Measurements from ENCODE around the gene PANX2. TPM values are rescaled to one million over a fixed set of nuclear protein-coding genes. Genes with fewer than 3 reads are reported as not detected.

Gene PANX2
- total and polyA plus RNA-seq, 2 of the 4 experiments (the other 2 are of a cell fraction): 0.18 to 1.7 TPM

DNA sequence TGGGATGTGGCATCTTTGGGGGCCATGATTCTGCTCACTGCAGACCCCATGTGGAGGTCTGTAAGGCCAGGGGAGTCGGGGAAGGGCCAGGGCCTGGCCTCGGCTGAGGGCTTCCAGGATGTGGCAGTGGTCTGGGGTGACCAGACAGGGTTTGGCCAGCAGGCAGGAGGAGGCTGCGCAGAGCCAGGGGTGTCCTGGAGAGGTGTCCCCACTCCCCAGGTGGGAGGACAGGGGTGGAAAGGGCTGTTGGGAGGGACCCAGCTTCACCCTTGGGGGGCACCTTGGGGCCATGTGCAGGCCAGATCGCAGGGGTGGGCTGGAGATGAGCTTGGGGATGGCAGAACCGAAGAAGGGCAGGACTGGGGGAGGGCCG lies 3.4 kb downstream of the PANX2 start:
- no peaks in the 10 kb centered on the region; the same call in 1 of the 2 replicates for H3K36me3 ChIP-seq (ENCODE audit: control insufficient read depth, insufficient read depth, low read length)
- no peaks in the 10 kb centered on the region for H4K20me1 ChIP-seq (ENCODE audit: insufficient read depth, low read length)
- in situ Hi-C loops (cut with MboI; ENCODE audit: low sequenced_read_pairs) (no loop called here), intact Hi-C loops (cut with micrococcal nuclease) (no loop called here), dilution Hi-C loops (cut with HindIII; ENCODE audit: low sequenced_read_pairs, unreplicated experiment) (no loop called here)
- H3K4ac ChIP-seq (ENCODE audit: low read depth, low read length): no peak overlapping the region
- ATAC-seq (ENCODE audit: low read depth) (no peak), DNase-seq (no peak)
- no peak overlapping the region for H2BK20ac ChIP-seq (ENCODE audit: low read depth, low read length)
- H3K79me1 ChIP-seq (ENCODE audit: low read depth in 1 of 2, low read length in 2 of 2): no peaks in the 10 kb centered on the region
- WGBS, 2 experiments (ENCODE audit: extremely low coverage in 2 of 2, insufficient read length in 1 of 2): no CpG with 5 or more reads among the region's 6 CpGs
- TF ChIP-seq RCOR1 (IDR thresholded peaks at IDR 0.05; ENCODE audit: insufficient replicate concordance, low read length) (no peak), NFE2L2 (IDR thresholded peaks at IDR 0.05; ENCODE audit: low read depth, low read length) (no peak), SMC3 (IDR thresholded peaks at IDR 0.05; ENCODE audit: low read depth, low read length) (no peak), MXI1 (IDR thresholded peaks at IDR 0.05; ENCODE audit: borderline replicate concordance, low read depth, low read length) (no peak), RFX5 (IDR thresholded peaks at IDR 0.05; ENCODE audit: low read depth, low read length) (no peak), CEBPB (IDR thresholded peaks at IDR 0.05; ENCODE audit: low read depth, low read length) (no peak)
- TF ChIP-seq, protein P1, sequence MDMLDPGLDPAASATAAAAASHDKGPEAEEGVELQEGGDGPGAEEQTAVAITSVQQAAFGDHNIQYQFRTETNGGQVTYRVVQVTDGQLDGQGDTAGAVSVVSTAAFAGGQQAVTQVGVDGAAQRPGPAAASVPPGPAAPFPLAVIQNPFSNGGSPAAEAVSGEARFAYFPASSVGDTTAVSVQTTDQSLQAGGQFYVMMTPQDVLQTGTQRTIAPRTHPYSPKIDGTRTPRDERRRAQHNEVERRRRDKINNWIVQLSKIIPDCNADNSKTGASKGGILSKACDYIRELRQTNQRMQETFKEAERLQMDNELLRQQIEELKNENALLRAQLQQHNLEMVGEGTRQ (IDR thresholded peaks at IDR 0.05; ENCODE audit: low read depth, low read length): no peak
- H3K14ac ChIP-seq (replicated peaks; ENCODE audit: low read depth, low read length): no peak overlapping the region
- no peak overlapping the region for H2BK5ac ChIP-seq (ENCODE audit: low read depth, low read length, poor library complexity, severe bottlenecking)
- no peak overlapping the region for H2BK15ac ChIP-seq (ENCODE audit: low read depth, low read length)
- no peak overlapping the region for H2AK9ac ChIP-seq (replicated peaks; ENCODE audit: low read depth, low read length, poor library complexity)
- ChIA-PET POLR2A (ENCODE audit: unreplicated experiment) (no interaction called here), CTCF (no interaction called here)
- H2AFZ ChIP-seq (replicated peaks; ENCODE audit: low read length, poor library complexity): no peak overlapping the region
- H3K4me2 ChIP-seq (ENCODE audit: low read depth, low read length): no peak overlapping the region
- H3K56ac ChIP-seq (ENCODE audit: extremely low read depth, insufficient read depth, low read length): no peak overlapping the region
- H3K27ac ChIP-seq (ENCODE audit: insufficient read depth, low read length): no peak overlapping the region
- H2AK5ac ChIP-seq (ENCODE audit: low read depth, low read length): no peak overlapping the region
- no peak overlapping the region for H3K9ac ChIP-seq (ENCODE audit: low read depth, low read length)
- no peak overlapping the region for H4K5ac ChIP-seq (ENCODE audit: low read depth, low read length)
- no peak overlapping the region for H2BK120ac ChIP-seq (ENCODE audit: low read depth, low read length)
- H3K23ac ChIP-seq (ENCODE audit: low read depth, low read length): no peak overlapping the region
- H3K9me1 ChIP-seq (ENCODE audit: insufficient read depth, low read length): no peaks in the 10 kb centered on the region
- peaks cover 22% of the 10 kb centered on the region for H3K27me3 ChIP-seq (ENCODE audit: control insufficient read depth, insufficient read depth, low read length)
- no peaks in the 10 kb centered on the region for H3K4me1 ChIP-seq (ENCODE audit: control insufficient read depth, insufficient read depth, low read length)
- no peak overlapping the region for H3K18ac ChIP-seq (ENCODE audit: low read depth, low read length)
- H4K8ac ChIP-seq (ENCODE audit: low read depth in 2 of 2, low read length in 2 of 2): no peak overlapping the region
- no peaks in the 10 kb centered on the region for H3K9me3 ChIP-seq (ENCODE audit: control insufficient read depth, insufficient read depth, low read length)
- no peak overlapping the region for H4K91ac ChIP-seq (ENCODE audit: insufficient read depth, low read depth, low read length)
- no TSS peak for BruUV-seq (replicated peaks)
- H3K4me3 ChIP-seq (ENCODE audit: insufficient read depth, low read depth, low read length): no peak overlapping the region

Measured in IMR-90 (cell line).